Prostate gland (tissue), 2 donors: Measurements from ENCODE around the gene SAMD4A. TPM values are rescaled to one million over a fixed set of nuclear protein-coding genes. Genes with fewer than 3 reads are reported as not detected.

Experiments used
- DNase-seq: peaks from one replicate; pipeline ENCODE4 v3.0.0-alpha.2; 2019; ENCODE audit warnings: low spot score
- H3K27ac ChIP-seq, 2 donors: fragments of 200-600 bp; sonication (generic); 2 replicates each; pipeline ENCODE4 v1.5.1; 2017 to 2019
- H3K27me3 ChIP-seq: fragments of 200-600 bp; sonication (generic); replicated peaks from 2 replicates; pipeline ENCODE4 v1.5.1; 2019; ENCODE audit not compliant: insufficient read depth
- H3K36me3 ChIP-seq, 2 donors: fragments of 200-600 bp; sonication (generic); 1 replicate in 1 of 2; 2 replicates in 1 of 2; pipeline versions ENCODE4 v1.5.1 to v1.8.1; 2017 to 2019
- H3K4me1 ChIP-seq: fragments of 200-600 bp; sonication (generic); replicated peaks from 2 replicates; pipeline ENCODE4 v1.5.1; 2019
- H3K4me3 ChIP-seq, 2 donors: fragments of 200-600 bp; sonication (generic); 2 replicates each; pipeline ENCODE4 v1.5.1; 2017 to 2019
- H3K9me3 ChIP-seq: fragments of 200-600 bp; sonication (generic); 2 replicates; pipeline ENCODE4 v1.5.1; 2017
- POLR2A ChIP-seq: fragments of 450-650 bp; IDR thresholded peaks from one replicate; pipeline ENCODE4 v1.6.1; 2016; ENCODE audit warnings: antibody characterized with exemption, mild to moderate bottlenecking
- POLR2AphosphoS5 ChIP-seq: sonication (generic); formaldehyde crosslinking; IDR thresholded peaks from one replicate; pipeline ENCODE4 v1.6.1; 2017; ENCODE audit warnings: antibody characterized with exemption
- WGBS: methylation state at CpG from one replicate; pipeline ENCODE4 v1.1.5; 2018; 5-methylcytosine and 5-hydroxymethylcytosine counted together
- intact Hi-C: fragments of 100-400 bp; cut with DNase I; formaldehyde crosslinking; loops from one replicate; pipeline ENCODE4 v1.14.2; 2022
- total RNA-seq, 2 donors: library from RNA; depleted of rRNA; stranded (reverse); fragments of >200 nt; gene quantifications; one replicate each; pipeline ENCODE4 v1.1.0, GENCODE V29; 2016
- TF ChIP-seq, protein P1 (sequence below), 4 experiments: fragments of 200-600 bp in 2 of 4; fragments of 450-650 bp in 2 of 4; sonication (generic) in 2 of 4; IDR thresholded peaks; 1 replicate in 3 of 4; 2 replicates in 1 of 4; pipeline ENCODE4 v1.5.1; 2016 to 2019; ENCODE audit warnings: antibody characterized with exemption in 4 of 4, mild to moderate bottlenecking in 2 of 4, moderate library complexity in 2 of 4

Gene SAMD4A
- total RNA-seq, 2 donors from 2014 or later: 18.1 to 38.5 TPM

- Histone ChIP-seq H3K27ac (peak overlapping the region in 1 of 2 donors; percentile 4), H3K4me3 (no peak overlapping the region), H3K36me3 (no peaks in the 10 kb centered on the region), H3K27me3 (no peaks in the 10 kb centered on the region), H3K4me1 (no peaks in the 10 kb centered on the region), H3K9me3 (no peaks in the 10 kb centered on the region)
- no peak for DNase-seq
- intact Hi-C loops: no loop called here
- TF ChIP-seq, protein P1, sequence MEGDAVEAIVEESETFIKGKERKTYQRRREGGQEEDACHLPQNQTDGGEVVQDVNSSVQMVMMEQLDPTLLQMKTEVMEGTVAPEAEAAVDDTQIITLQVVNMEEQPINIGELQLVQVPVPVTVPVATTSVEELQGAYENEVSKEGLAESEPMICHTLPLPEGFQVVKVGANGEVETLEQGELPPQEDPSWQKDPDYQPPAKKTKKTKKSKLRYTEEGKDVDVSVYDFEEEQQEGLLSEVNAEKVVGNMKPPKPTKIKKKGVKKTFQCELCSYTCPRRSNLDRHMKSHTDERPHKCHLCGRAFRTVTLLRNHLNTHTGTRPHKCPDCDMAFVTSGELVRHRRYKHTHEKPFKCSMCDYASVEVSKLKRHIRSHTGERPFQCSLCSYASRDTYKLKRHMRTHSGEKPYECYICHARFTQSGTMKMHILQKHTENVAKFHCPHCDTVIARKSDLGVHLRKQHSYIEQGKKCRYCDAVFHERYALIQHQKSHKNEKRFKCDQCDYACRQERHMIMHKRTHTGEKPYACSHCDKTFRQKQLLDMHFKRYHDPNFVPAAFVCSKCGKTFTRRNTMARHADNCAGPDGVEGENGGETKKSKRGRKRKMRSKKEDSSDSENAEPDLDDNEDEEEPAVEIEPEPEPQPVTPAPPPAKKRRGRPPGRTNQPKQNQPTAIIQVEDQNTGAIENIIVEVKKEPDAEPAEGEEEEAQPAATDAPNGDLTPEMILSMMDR (IDR thresholded peaks at IDR 0.05): no peak
- TF ChIP-seq POLR2A (no peak), POLR2AphosphoS5 (no peak)
- 69% methylated on average over 5 of the region's 5 CpGs for WGBS
Measured at GRCh38 chr14:54712465-54713200, 145.7 kb downstream of the SAMD4A start.

GRCh38 chr14:54713379-54713778, 146.5 kb downstream of the SAMD4A start:
- no peaks in the 10 kb centered on the region for H3K4me1 ChIP-seq
- DNase-seq: no peak
- no peak overlapping the region for H3K4me3 ChIP-seq
- no peaks in the 10 kb centered on the region for H3K9me3 ChIP-seq
- intact Hi-C loops: no loop called here
- H3K27me3 ChIP-seq: no peaks in the 10 kb centered on the region
- TF ChIP-seq POLR2A: no peak
- TF ChIP-seq POLR2AphosphoS5: no peak
- TF ChIP-seq, protein P1 (IDR thresholded peaks at IDR 0.05): no peak
- no peaks in the 10 kb centered on the region for H3K36me3 ChIP-seq
- H3K27ac ChIP-seq: no peak overlapping the region

DNA sequence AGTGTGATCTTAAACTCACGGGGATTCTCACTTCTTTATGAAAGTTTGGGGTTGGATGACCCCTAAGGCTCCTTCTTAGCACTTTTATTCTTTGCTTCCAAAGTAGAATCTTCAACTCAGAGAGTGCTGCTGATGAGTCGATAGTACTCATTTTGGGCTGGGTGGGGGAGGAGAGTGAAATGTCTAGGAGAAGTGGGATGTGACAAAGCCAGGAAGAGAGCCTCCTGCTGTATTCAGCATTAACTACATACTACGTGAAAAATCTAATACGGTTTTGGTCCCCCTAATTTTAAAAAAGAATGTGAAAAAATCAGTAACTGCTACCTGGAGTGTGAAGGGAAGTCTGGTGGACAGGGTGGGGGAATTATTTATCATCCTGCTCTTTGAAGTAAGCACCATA, 148.3 kb downstream of the SAMD4A start:
- intact Hi-C loops: no loop called here

DNA sequence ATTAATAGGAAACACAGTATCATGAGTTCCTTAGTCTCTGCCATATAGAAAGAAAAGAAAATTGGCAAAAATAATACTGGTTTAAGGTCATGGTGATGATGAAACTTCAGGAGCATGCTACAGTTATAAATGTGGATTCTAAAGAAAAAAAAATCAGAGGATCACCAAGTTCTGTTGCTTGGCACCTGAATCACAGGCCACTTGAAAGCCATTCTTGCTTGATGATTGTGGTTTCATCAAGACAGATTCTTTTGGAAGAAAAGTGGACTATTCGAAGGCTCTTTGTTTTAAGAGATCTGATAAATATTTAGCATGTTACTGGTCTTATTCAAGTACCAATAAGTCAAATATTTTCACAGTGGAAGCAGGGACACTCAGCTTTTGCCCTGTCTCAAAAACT, 148.9 kb downstream of the SAMD4A start:
- no peaks in the 10 kb centered on the region for H3K36me3 ChIP-seq
- no peaks in the 10 kb centered on the region for H3K9me3 ChIP-seq
- no peak overlapping the region for H3K27ac ChIP-seq
- TF ChIP-seq, protein P1 (IDR thresholded peaks at IDR 0.05): no peak
- TF ChIP-seq POLR2A (no peak), POLR2AphosphoS5 (no peak)
- no peak overlapping the region for H3K4me3 ChIP-seq
- H3K27me3 ChIP-seq: no peaks in the 10 kb centered on the region
- intact Hi-C loops: no loop called here
- 38% methylated on average over 1 of the region's 1 CpG for WGBS
- H3K4me1 ChIP-seq: no peaks in the 10 kb centered on the region
- DNase-seq: no peak

More for the DNA sequence above, 148.3 kb downstream of the SAMD4A start:
- DNase-seq: no peak
- Histone ChIP-seq H3K27me3 (no peaks in the 10 kb centered on the region), H3K27ac (no peak overlapping the region), H3K9me3 (no peaks in the 10 kb centered on the region), H3K4me3 (no peak overlapping the region), H3K4me1 (no peaks in the 10 kb centered on the region), H3K36me3 (no peaks in the 10 kb centered on the region)
- TF ChIP-seq, protein P1 (IDR thresholded peaks at IDR 0.05): no peak
- TF ChIP-seq POLR2AphosphoS5 (no peak), POLR2A (no peak)
- 62% methylated on average over 4 of the region's 4 CpGs for WGBS

GRCh38 chr14:54716862-54717261, 149.9 kb downstream of the SAMD4A start:
- Histone ChIP-seq H3K4me1 (no peaks in the 10 kb centered on the region), H3K27me3 (no peaks in the 10 kb centered on the region), H3K4me3 (no peak overlapping the region), H3K36me3 (no peaks in the 10 kb centered on the region), H3K27ac (no peak overlapping the region), H3K9me3 (no peaks in the 10 kb centered on the region)
- WGBS: 94% methylated on average over 3 of the region's 3 CpGs
- DNase-seq: no peak
- intact Hi-C loops: no loop called here
- TF ChIP-seq POLR2AphosphoS5: no peak
